NCI-H2081 treated with DMSO at 0.1 percent for 48 hours (cell line): Measurements from ENCODE around the gene SIGLEC10.

Experiments
- DNase-seq: peaks from one replicate; lab custom pipeline; 2025; lab: John Stamatoyannopoulos, UW

Gene SIGLEC10

GRCh38 chr19:51394050-51394836 is 23.2 kb downstream of the SIGLEC10 start:
- DNase-seq = no peak

GRCh38 chr19:51392701-51393100 is 24.7 kb downstream of the SIGLEC10 start:
- DNase-seq = no peak

- no peak for DNase-seq
These were observed 26.3 kb downstream of the SIGLEC10 start for GRCh38 chr19:51391073-51391611.

- no peak for DNase-seq
These were observed 28.3 kb downstream of the SIGLEC10 start for GRCh38 chr19:51389143-51389542.

GRCh38 chr19:51387924-51388389 is 29.5 kb downstream of the SIGLEC10 start, which contains the start of gene LIM2:
TSS of gene LIM2 (minus strand) at chr19:51387974. CDS start at chr19:51387443, 531 bp downstream.
- DNase-seq = no peak

- DNase-seq = no peak
These were observed 30.4 kb downstream of the SIGLEC10 start for GRCh38 chr19:51386882-51387520.

GRCh38 chr19:51382004-51382403 is 35.4 kb downstream of the SIGLEC10 start:
- no peak for DNase-seq

GRCh38 chr19:51380379-51380778 is 37.1 kb downstream of the SIGLEC10 start:
- DNase-seq = no peak

GRCh38 chr19:51377422-51377821 is 40.0 kb downstream of the SIGLEC10 start:
- DNase-seq = no peak

- no peak for DNase-seq
These were observed 41.8 kb downstream of the SIGLEC10 start for GRCh38 chr19:51375504-51376221.

GRCh38 chr19:51372649-51373504 is 44.6 kb downstream of the SIGLEC10 start, which contains the start of gene NKG7:
TSS of gene NKG7 (minus strand) at chr19:51372654. CDS start at chr19:51372535, 119 bp downstream.
- no peak for DNase-seq

- DNase-seq = no peak
These were observed 45.3 kb downstream of the SIGLEC10 start for GRCh38 chr19:51372021-51372648.

- no peak for DNase-seq
These were observed 46.2 kb downstream of the SIGLEC10 start for GRCh38 chr19:51371186-51371690.

GRCh38 chr19:51370230-51370629 is 47.2 kb downstream of the SIGLEC10 start:
- DNase-seq = no peak

- DNase-seq = no peak
These were observed 48.8 kb downstream of the SIGLEC10 start, which contains the start of gene CLDND2 for GRCh38 chr19:51368366-51369282. TSS of gene CLDND2 (minus strand) at chr19:51369003. CDS start at chr19:51368577, 426 bp downstream.

GRCh38 chr19:51367565-51368365 is 49.7 kb downstream of the SIGLEC10 start:
- DNase-seq = no peak

- no peak for DNase-seq
These were observed 50.2 kb downstream of the SIGLEC10 start for GRCh38 chr19:51367255-51367564.

GRCh38 chr19:51366389-51367254 is 50.8 kb downstream of the SIGLEC10 start:
- no peak for DNase-seq
